Hematopoietic multipotent progenitor cell (in vitro differentiated cells): ENCODE results near the gene DNAH2. TPM values are rescaled to one million over a fixed set of nuclear protein-coding genes. Genes with fewer than 3 reads are reported as not detected.

Experiments
- DNase-seq, 3 donors: peaks; one replicate each; pipeline ENCODE4 v3.0.0-alpha.2; 2011 to 2015; ENCODE audit warnings: low read depth in 2 of 3, low spot score in 2 of 3
- total RNA-seq: library from RNA; depleted of rRNA; stranded (reverse); fragments of >200 nt; gene quantifications from one replicate; pipeline ENCODE4 v1.2.3, GENCODE V29; 2012

Gene DNAH2
- total RNA-seq, 1 donor: under 0.01 TPM

- DNase-seq: no peak
Measured at GRCh38 chr17:7816926-7817642, 99.5 kb downstream of the DNAH2 start.

GRCh38 chr17:7817643-7817964 is 100.1 kb downstream of the DNAH2 start:
- no peak for DNase-seq

GRCh38 chr17:7818026-7818425 is 100.5 kb downstream of the DNAH2 start:
- DNase-seq: no peak

GRCh38 chr17:7818746-7819645 is 101.5 kb downstream of the DNAH2 start:
- no peak for DNase-seq

GRCh38 chr17:7820231-7820630 is 102.7 kb downstream of the DNAH2 start:
- no peak for DNase-seq

GRCh38 chr17:7822126-7822525 is 104.6 kb downstream of the DNAH2 start:
- DNase-seq: no peak

- no peak for DNase-seq
Measured at GRCh38 chr17:7823581-7824001, 106.0 kb downstream of the DNAH2 start.

- DNase-seq: no peak
Measured at GRCh38 chr17:7824021-7824924, 106.7 kb downstream of the DNAH2 start.

- DNase-seq: no peak
Measured at GRCh38 chr17:7825206-7825990, 107.9 kb downstream of the DNAH2 start.

GRCh38 chr17:7830616-7831015 is 113.1 kb downstream of the DNAH2 start:
- DNase-seq: no peak

- no peak for DNase-seq
Measured at GRCh38 chr17:7831233-7831632, 113.7 kb downstream of the DNAH2 start.

GRCh38 chr17:7832431-7832830 is 114.9 kb downstream of the DNAH2 start:
- DNase-seq: no peak

- DNase-seq: no peak
Measured at GRCh38 chr17:7833011-7833794, 115.7 kb downstream of the DNAH2 start.

- DNase-seq: peak; percentile 74 to 94 (median 90)
Measured at GRCh38 chr17:7833795-7834541, 116.4 kb downstream of the DNAH2 start, which contains the start of gene KDM6B. KDM6B (plus strand) TSS chr17:7834217; CDS start chr17:7845555, 11,338 bp downstream.

- DNase-seq: no peak
Measured at GRCh38 chr17:7834542-7834956, 117.0 kb downstream of the DNAH2 start.

- peak; percentile 94 to 99 (median 99) for DNase-seq
Measured at GRCh38 chr17:7834957-7835813, 117.6 kb downstream of the DNAH2 start.

- peak in 1 of 3 donors; percentile 47 for DNase-seq
Measured at GRCh38 chr17:7835814-7836595, 118.5 kb downstream of the DNAH2 start.
